BLaER1 treated with 17β-estradiol and CSF1 and Interleukin-3, amounts not matched to agents 10 nM and 100 nM (cell line): ENCODE measurements around the gene BCAS1.
"Not testable (repeated sequence)": the region's sequence is repeated elsewhere in the genome, so short reads cannot be mapped to it uniquely, and the experiment has no call there.

Experiments used
- H3K27ac ChIP-seq, 11 experiments: shearing (Covaris generic); formaldehyde crosslinking; 2 replicates each; pipeline ENCODE4 v1.8.1; 2022
- H3K27me3 ChIP-seq, 11 experiments: shearing (Covaris generic); formaldehyde crosslinking; 2 replicates each; pipeline ENCODE4 v1.8.1; 2022
- H3K36me3 ChIP-seq, 11 experiments: shearing (Covaris generic); formaldehyde crosslinking; 2 replicates each; pipeline ENCODE4 v1.8.1; 2022
- H3K4me1 ChIP-seq, 10 experiments: shearing (Covaris generic); formaldehyde crosslinking; 2 replicates each; pipeline ENCODE4 v1.8.1; 2022
- H3K4me2 ChIP-seq, 11 experiments: shearing (Covaris generic); formaldehyde crosslinking; 2 replicates each; pipeline ENCODE4 v1.8.1; 2022
- H3K4me3 ChIP-seq, 10 experiments: shearing (Covaris generic); formaldehyde crosslinking; 2 replicates each; pipeline ENCODE4 v1.8.1; 2022
- H3K9ac ChIP-seq, 11 experiments: shearing (Covaris generic); formaldehyde crosslinking; 2 replicates each; pipeline ENCODE4 v1.8.1; 2022
- H3K9me3 ChIP-seq, 11 experiments: shearing (Covaris generic); formaldehyde crosslinking; replicated peaks in 1 of 11; 2 replicates each; pipeline ENCODE4 v1.8.1; 2022
- H4K20me1 ChIP-seq, 11 experiments: shearing (Covaris generic); formaldehyde crosslinking; 2 replicates each; pipeline ENCODE4 v1.8.1; 2022
- Cebpa-rat ChIP-seq, 11 experiments: shearing (Covaris generic); IDR thresholded peaks; 2 replicates each; pipeline ENCODE4 v1.8.1; 2022

Gene BCAS1

GRCh38 chr20:53934421-53935343 lies 135.7 kb downstream of the BCAS1 start:
- TF ChIP-seq Cebpa-rat (IDR thresholded peaks at IDR 0.05): no peak
- H3K9ac ChIP-seq: peak overlapping the region; percentile 65 to 84 (median 77)
- peak overlapping the region; percentile 66 to 98 (median 82) for H3K4me2 ChIP-seq

GRCh38 chr20:53933232-53933846 lies 137.1 kb downstream of the BCAS1 start:
- Histone ChIP-seq H3K36me3 (no peaks in the 10 kb centered on the region), H3K27ac (peak overlapping the region; percentile 80 to 98 (median 88)), H3K9me3 (no peaks in the 10 kb centered on the region), H3K27me3 (no peaks in the 10 kb centered on the region), H3K4me3 (peak overlapping the region in 6 of 10 experiments; percentile 21 to 50 (median 40); a peak in 7 of 20 replicates), H3K4me2 (peak overlapping the region; percentile 66 to 98 (median 82)), H3K4me1 (peaks cover 72 to 99% (median 89%) of the 10 kb centered on the region in 10 experiments), H3K9ac (peak overlapping the region in 7 of 11 experiments; percentile 74 to 84 (median 78); a peak in 14 of 22 replicates), H4K20me1 (no peaks in the 10 kb centered on the region)
- TF ChIP-seq Cebpa-rat (IDR thresholded peaks at IDR 0.05): no peak

More at GRCh38 chr20:53934421-53935343, 135.7 kb downstream of the BCAS1 start:
- H3K36me3 ChIP-seq: no peaks in the 10 kb centered on the region
- H3K4me1 ChIP-seq: peaks cover 79 to 99% (median 90%) of the 10 kb centered on the region in 10 experiments
- no peaks in the 10 kb centered on the region for H3K27me3 ChIP-seq
- peak overlapping the region; percentile 5 to 50 (median 33); a peak in 14 of 20 replicates for H3K4me3 ChIP-seq
- no peaks in the 10 kb centered on the region for H3K9me3 ChIP-seq
- no peaks in the 10 kb centered on the region for H4K20me1 ChIP-seq
- H3K27ac ChIP-seq: peak overlapping the region; percentile 80 to 98 (median 88)

GRCh38 chr20:53932655-53933192 lies 137.7 kb downstream of the BCAS1 start:
- H4K20me1 ChIP-seq, H3K9me3 ChIP-seq, H3K36me3 ChIP-seq, H3K27me3 ChIP-seq, H3K9ac ChIP-seq, H3K4me3 ChIP-seq: not testable (repeated sequence)
- Histone ChIP-seq H3K4me1 (peaks cover 72 to 99% (median 89%) of the 10 kb centered on the region in 10 experiments), H3K27ac (peak overlapping the region in 5 of 11 experiments; percentile 85 to 98 (median 91); a peak in 7 of 22 replicates), H3K4me2 (peak overlapping the region in 3 of 11 experiments; percentile 85 to 98 (median 96); a peak in 6 of 22 replicates)

- Histone ChIP-seq H3K27ac (peak overlapping the region in 3 of 11 experiments; percentile 30 to 96 (median 30); a peak in 4 of 22 replicates), H3K9me3 (no peaks in the 10 kb centered on the region), H4K20me1 (no peaks in the 10 kb centered on the region), H3K36me3 (no peaks in the 10 kb centered on the region), H3K4me3 (no peak overlapping the region), H3K9ac (no peak overlapping the region), H3K4me1 (peaks cover 72 to 99% (median 89%) of the 10 kb centered on the region in 10 experiments), H3K27me3 (no peaks in the 10 kb centered on the region), H3K4me2 (peak overlapping the region in 5 of 11 experiments; percentile 20 to 75 (median 40); a peak in 8 of 22 replicates)
- TF ChIP-seq Cebpa-rat (IDR thresholded peaks at IDR 0.05): no peak
Measured at GRCh38 chr20:53931597-53931996, 138.8 kb downstream of the BCAS1 start.

GRCh38 chr20:53930651-53931504 lies 139.5 kb downstream of the BCAS1 start:
- Histone ChIP-seq H4K20me1 (no peaks in the 10 kb centered on the region), H3K9me3 (no peaks in the 10 kb centered on the region), H3K36me3 (no peaks in the 10 kb centered on the region), H3K9ac (no peak overlapping the region), H3K27me3 (no peaks in the 10 kb centered on the region), H3K4me3 (no peak overlapping the region), H3K4me1 (peaks cover 70 to 99% (median 88%) of the 10 kb centered on the region in 10 experiments), H3K4me2 (peak overlapping the region; percentile 10 to 75 (median 40); a peak in 19 of 22 replicates), H3K27ac (peak overlapping the region in 9 of 11 experiments; percentile 9 to 99 (median 54); a peak in 15 of 22 replicates)
- TF ChIP-seq Cebpa-rat (IDR thresholded peaks at IDR 0.05): no peak

- H3K27me3 ChIP-seq: no peaks in the 10 kb centered on the region
- no peak overlapping the region for H3K4me3 ChIP-seq
- H3K4me1 ChIP-seq: peaks cover 70 to 100% (median 88%) of the 10 kb centered on the region in 10 experiments
- no peak for TF ChIP-seq Cebpa-rat (IDR thresholded peaks at IDR 0.05)
- no peaks in the 10 kb centered on the region for H4K20me1 ChIP-seq
- peak overlapping the region; percentile 10 to 75 (median 40) for H3K4me2 ChIP-seq
- no peaks in the 10 kb centered on the region for H3K9me3 ChIP-seq
- H3K36me3 ChIP-seq: no peaks in the 10 kb centered on the region
- no peak overlapping the region for H3K9ac ChIP-seq
- H3K27ac ChIP-seq: peak overlapping the region in 10 of 11 experiments; percentile 9 to 99 (median 51); a peak in 18 of 22 replicates
Measured at GRCh38 chr20:53929974-53930650, 140.3 kb downstream of the BCAS1 start.

GRCh38 chr20:53929399-53929798 lies 141.0 kb downstream of the BCAS1 start:
- peak overlapping the region in 9 of 11 experiments; percentile 36 to 99 (median 54); a peak in 18 of 22 replicates for H3K27ac ChIP-seq
- no peaks in the 10 kb centered on the region for H3K27me3 ChIP-seq

More at GRCh38 chr20:53929399-53929798, 141.0 kb downstream of the BCAS1 start:
- peak overlapping the region in 1 of 11 experiments; percentile 26; a peak in 1 of 22 replicates for H3K9ac ChIP-seq
- no peak for TF ChIP-seq Cebpa-rat (IDR thresholded peaks at IDR 0.05)
- peak overlapping the region; percentile 10 to 75 (median 40); a peak in 19 of 22 replicates for H3K4me2 ChIP-seq
- H3K4me3 ChIP-seq: no peak overlapping the region
- no peaks in the 10 kb centered on the region for H3K36me3 ChIP-seq
- H4K20me1 ChIP-seq: no peaks in the 10 kb centered on the region
- H3K9me3 ChIP-seq: peaks cover 0 to 3% (median 0%) of the 10 kb centered on the region in 11 experiments; a peak in 3 of 22 replicates
- H3K4me1 ChIP-seq: peaks cover 70 to 100% (median 88%) of the 10 kb centered on the region in 10 experiments
